GM12801 (cell line): ENCODE results near the gene ASTN2.

Experiments
- CTCF ChIP-seq: IDR thresholded peaks from one replicate; pipeline ENCODE4 v1.5.1; 2011; ENCODE audit warnings: control low read depth; ENCODE audit not compliant: insufficient read length; ENCODE audit errors: extremely low read depth

The ASTN2 gene

GRCh38 chr9:117317192-117317591 lies 97.7 kb downstream of the ASTN2 start:
- TF ChIP-seq CTCF, result no peak

- TF ChIP-seq CTCF, result no peak
These were observed 99.6 kb downstream of the ASTN2 start for GRCh38 chr9:117315236-117315635.

- no peak for TF ChIP-seq CTCF
These were observed 100.9 kb downstream of the ASTN2 start for GRCh38 chr9:117313989-117314388.

GRCh38 chr9:117307701-117308100 lies 107.2 kb downstream of the ASTN2 start:
- TF ChIP-seq CTCF, result no peak

- TF ChIP-seq CTCF, result no peak
These were observed 108.8 kb downstream of the ASTN2 start for GRCh38 chr9:117306032-117306431.

GRCh38 chr9:117305454-117305853 lies 109.4 kb downstream of the ASTN2 start:
- TF ChIP-seq CTCF, result no peak

GRCh38 chr9:117304549-117304948 lies 110.3 kb downstream of the ASTN2 start:
- no peak for TF ChIP-seq CTCF
